Right forelimb (tissue), 1 donor: Measurements from ENCODE around the gene DGAT2.
"Not testable (repeated sequence)": the region's sequence is repeated elsewhere in the genome, so short reads cannot be mapped to it uniquely, and the experiment has no call there.

Experiments used
- DNase-seq: peaks from one replicate; pipeline ENCODE4 v3.0.0-alpha.2; 2018

The DGAT2 gene

GRCh38 chr11:75768112-75768908 is at the start of gene DGAT2:
DGAT2 (plus strand) TSS chr11:75768778; CDS start chr11:75768992, 214 bp downstream.
- DNase-seq: peak; percentile 77

- no peak for DNase-seq
These were observed 49.0 kb upstream of the DGAT2 start for GRCh38 chr11:75719340-75720239.

GRCh38 chr11:75720639-75721038 is 47.9 kb upstream of the DGAT2 start:
- no peak for DNase-seq

DNA sequence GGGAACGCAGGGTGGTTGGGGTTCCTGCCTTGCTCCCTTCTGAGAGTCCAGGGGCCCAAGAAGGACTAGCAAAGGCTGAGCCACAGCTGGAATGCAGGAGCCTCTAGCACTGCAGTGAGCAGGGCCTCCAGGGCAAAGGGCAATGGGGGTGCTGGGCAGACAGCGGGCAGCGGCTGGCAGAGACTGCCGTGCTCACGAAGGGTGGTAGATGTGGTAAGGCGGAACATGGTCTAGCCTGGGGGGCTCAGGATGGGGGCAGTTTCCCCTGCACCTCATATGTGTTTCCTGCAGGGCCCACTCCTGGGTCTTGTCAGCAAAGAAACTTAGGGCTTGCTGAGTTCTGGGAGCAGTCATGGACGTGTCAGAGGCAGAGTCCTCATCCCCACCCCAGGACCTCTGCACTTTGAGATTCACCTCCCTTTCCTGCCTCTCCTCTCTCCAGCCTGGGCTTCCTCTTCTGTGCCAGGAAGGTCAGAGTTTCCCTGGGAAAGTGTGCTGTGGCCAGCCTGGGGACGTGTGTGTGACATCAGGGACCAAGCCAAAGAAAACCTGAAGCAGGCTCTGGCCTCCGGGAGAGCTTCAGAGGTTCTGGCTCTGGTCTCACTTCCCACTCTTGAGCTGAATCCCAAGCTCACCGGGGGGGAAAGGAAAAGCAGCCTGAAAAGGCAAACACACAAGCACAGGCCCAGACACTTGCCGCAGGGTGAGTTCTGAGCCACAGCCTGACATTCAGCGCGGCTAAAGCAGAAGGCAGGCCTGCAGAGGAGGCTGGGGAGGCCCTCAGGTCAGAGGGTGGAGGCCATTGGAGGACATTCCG is 46.5 kb upstream of the DGAT2 start:
- DNase-seq: no peak

GRCh38 chr11:75722669-75723042 is 45.9 kb upstream of the DGAT2 start:
- no peak for DNase-seq

- DNase-seq: no peak
These were observed 42.8 kb upstream of the DGAT2 start for GRCh38 chr11:75725547-75726320.

DNA sequence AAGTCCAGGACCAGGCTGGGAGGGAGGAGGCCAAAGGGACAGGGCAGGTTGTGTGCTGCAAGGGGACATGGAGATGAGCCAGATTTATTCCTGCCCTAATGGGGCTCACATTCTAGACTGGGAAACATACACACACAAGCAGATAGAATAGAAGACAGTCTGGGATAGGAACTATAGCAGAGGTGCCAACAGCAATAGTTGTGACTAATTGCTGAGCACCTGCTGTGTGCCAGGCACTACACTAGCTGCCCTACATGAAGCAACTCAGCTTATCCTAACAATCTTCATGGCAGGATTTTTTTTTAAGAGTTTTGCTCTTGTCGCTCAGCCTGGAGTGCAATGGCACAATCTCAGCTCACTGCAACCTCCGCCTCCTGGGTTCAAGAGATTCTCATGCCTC is 39.6 kb upstream of the DGAT2 start:
- no peak for DNase-seq

DNA sequence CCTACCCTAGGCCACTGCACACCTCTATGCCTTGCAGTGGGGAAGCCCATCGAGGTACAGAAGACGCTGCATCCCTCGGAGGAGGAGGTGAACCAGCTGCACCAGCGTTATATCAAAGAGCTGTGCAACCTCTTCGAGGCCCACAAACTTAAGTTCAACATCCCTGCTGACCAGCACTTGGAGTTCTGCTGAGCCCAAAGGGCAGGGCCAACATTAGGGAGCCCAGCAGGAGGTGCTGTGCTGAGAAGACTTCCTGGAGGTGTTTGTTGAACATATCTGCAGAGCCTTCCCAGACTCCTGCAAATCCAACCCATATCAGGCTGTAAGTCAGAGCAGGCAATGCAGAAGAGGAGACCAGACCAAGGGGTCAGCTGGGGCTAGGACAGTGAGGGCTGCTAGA is 37.5 kb upstream of the DGAT2 start:
- DNase-seq: no peak

- no peak for DNase-seq
These were observed 35.5 kb upstream of the DGAT2 start for GRCh38 chr11:75733071-75733430.

GRCh38 chr11:75733431-75734107 is 35.0 kb upstream of the DGAT2 start:
- DNase-seq: no peak

GRCh38 chr11:75734491-75735180 is 33.9 kb upstream of the DGAT2 start:
- DNase-seq: no peak

DNA sequence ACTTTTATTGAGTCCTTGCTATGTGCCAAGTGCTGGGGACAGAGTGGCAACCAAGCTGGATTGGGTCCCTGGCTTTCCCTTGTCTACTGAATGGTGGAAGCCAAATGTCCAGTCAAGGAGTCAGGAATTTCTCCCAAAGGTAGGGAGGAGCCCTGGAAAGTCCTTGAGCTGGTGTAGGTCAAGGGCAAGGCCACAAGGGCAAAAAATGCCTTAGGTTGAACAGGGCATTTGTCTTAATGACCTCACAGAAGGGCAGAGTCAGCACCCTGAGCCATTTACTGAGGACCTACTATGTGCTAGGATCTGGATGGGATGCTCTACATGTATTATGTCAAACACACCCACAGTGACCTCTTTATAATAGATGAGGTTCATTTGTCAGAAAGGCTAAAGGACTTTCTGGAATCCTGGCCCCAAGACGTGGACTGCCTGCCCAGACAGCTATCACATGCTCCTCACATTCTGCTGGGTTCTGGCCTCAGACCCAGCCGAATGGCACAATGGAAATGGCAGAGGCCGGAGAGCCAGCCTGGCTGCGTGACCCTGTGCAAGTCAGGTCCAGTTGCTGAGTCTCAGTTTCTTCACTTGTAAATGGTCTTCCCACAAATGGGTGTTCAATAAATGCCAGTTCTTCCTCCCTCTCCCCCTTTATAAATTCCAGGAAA is 33.3 kb upstream of the DGAT2 start:
- DNase-seq: no peak

DNA sequence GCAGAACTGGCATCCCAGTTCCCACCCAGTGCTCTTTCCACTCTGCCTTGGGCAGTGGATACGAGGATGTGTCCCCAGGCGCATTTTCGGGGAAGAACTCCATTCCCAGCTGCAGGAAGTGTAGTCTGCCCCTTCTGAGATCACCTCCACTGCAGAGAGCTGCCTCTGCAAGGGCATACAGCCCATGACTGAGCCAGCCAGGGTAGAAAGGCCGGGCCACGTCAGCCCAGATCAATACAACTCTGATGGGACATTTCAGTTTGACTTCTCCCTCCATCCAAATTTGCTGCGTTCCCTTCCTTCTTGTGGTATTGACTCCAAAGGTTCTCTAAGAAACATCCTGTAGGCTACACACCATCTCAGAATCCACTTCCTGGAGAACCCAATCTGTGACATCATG is 31.3 kb upstream of the DGAT2 start:
- no peak for DNase-seq

DNA sequence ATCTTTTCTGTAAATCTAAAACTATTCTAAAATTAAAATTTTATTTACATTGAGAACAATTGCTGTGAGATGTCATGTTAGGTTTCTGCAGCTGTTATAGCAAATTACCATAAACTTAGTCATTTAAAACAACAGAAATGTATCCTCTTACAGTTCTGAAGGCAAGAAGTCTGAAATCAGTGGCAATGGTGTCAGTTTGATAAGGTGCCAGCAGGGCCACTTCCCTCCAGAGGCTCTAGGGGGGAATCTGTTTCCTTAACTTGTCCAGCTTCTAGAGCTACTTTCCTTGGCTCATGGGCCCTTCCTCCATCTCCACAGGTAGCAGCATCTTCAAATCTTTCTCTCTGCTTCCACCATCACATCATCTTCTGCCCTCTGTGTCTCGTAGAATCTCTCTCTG is 27.9 kb upstream of the DGAT2 start:
- no peak for DNase-seq

GRCh38 chr11:75743159-75743558 is 25.4 kb upstream of the DGAT2 start:
- not testable (repeated sequence) for DNase-seq

GRCh38 chr11:75743711-75744563 is 24.6 kb upstream of the DGAT2 start:
- DNase-seq: no peak

- DNase-seq: no peak
These were observed 22.8 kb upstream of the DGAT2 start for GRCh38 chr11:75745807-75746206.

DNA sequence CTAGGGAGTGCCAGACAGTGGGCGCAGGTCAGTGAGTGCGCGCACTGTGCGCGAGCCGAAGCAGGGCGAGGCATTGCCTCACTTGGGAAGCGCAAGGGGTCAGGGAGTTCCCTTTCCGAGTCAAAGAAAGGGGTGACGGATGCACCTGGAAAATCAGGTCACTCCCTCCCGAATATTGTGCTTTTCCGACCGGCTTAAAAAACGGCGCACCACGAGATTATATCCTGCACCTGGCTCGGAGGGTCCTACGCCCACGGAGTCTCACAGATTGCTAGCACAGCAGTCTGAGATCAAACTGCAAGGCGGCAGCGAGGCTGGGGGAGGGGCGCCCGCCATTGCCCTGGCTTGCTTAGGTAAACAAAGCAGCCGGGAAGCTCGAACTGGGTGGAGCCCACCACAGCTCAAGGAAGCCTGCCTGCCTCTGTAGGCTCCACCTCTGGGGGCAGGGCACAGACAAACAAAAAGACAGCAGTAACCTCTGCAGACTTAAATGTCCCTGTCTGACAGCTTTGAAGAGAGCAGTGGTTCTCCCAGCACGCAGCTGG is 19.8 kb upstream of the DGAT2 start:
- not testable (repeated sequence) for DNase-seq

DNA sequence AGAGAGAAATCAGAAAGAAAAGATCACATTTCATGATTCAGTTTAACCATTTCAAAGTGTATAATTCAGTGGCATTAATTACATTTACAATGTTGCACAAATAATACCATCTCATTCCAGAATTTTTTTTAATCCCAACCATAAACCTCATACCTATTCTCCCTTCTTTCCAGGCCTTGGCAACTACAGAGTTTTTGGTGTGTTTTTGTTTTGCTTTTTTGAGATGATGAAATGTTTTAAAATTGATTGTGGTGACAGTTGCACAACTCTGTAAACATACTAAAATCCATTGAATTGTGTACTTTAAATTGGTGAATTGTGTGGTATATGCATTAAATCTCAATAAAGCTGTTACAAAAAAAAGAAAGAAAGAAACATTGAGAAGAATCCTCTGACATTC is 13.6 kb upstream of the DGAT2 start:
- not testable (repeated sequence) for DNase-seq
